Measurements from ENCODE around the gene KATNBL1.
A peak's percentile ranks its signal among the peaks of the same experiment; 100 is the strongest.

Gene KATNBL1

GRCh38 chr15:34243226-34243625 is 33.3 kb upstream of the KATNBL1 start:
- no peak for TF ChIP-seq CTCF (IDR thresholded peaks at IDR 0.05; ENCODE audit: low read depth, low read length, missing control alignments)
- in situ Hi-C loops (cut with HindIII; ENCODE audit: low sequenced_read_pairs), result no loop called here
- no peak overlapping the region for H3K4me3 ChIP-seq (ENCODE audit: low read depth, low read length)
- DNase-seq (ENCODE audit: low read depth), result no peak

- in situ Hi-C loops (cut with HindIII; ENCODE audit: low sequenced_read_pairs), result no loop called here
- DNase-seq (ENCODE audit: low read depth), result no peak
- H3K4me3 ChIP-seq (ENCODE audit: low read depth, low read length), result no peak overlapping the region
- no peak for TF ChIP-seq CTCF (IDR thresholded peaks at IDR 0.05; ENCODE audit: low read depth, low read length, missing control alignments)
Measured at GRCh38 chr15:34242331-34242710, 32.4 kb upstream of the KATNBL1 start.

- in situ Hi-C loops (cut with HindIII; ENCODE audit: low sequenced_read_pairs), result no loop called here
- TF ChIP-seq CTCF (IDR thresholded peaks at IDR 0.05; ENCODE audit: low read depth, low read length, missing control alignments), result peak; percentile 76
Measured at GRCh38 chr15:34241376-34242330, 31.8 kb upstream of the KATNBL1 start.

GRCh38 chr15:34240537-34240936 is 30.6 kb upstream of the KATNBL1 start:
- in situ Hi-C loops (cut with HindIII; ENCODE audit: low sequenced_read_pairs), result no loop called here
- DNase-seq (ENCODE audit: low read depth), result no peak
- TF ChIP-seq CTCF (IDR thresholded peaks at IDR 0.05; ENCODE audit: low read depth, low read length, missing control alignments), result no peak
- no peak overlapping the region for H3K4me3 ChIP-seq (ENCODE audit: low read depth, low read length)

More at GRCh38 chr15:34241376-34242330, 31.8 kb upstream of the KATNBL1 start:
- peak; percentile 29 for DNase-seq (ENCODE audit: low read depth)
- H3K4me3 ChIP-seq (ENCODE audit: low read depth, low read length), result no peak overlapping the region

- H3K4me3 ChIP-seq (ENCODE audit: low read depth, low read length), result no peak overlapping the region
- peak; percentile 52 for DNase-seq (ENCODE audit: low read depth)
- in situ Hi-C loops (cut with HindIII; ENCODE audit: low sequenced_read_pairs), result no loop called here
- no peak for TF ChIP-seq CTCF (IDR thresholded peaks at IDR 0.05; ENCODE audit: low read depth, low read length, missing control alignments)
Measured at GRCh38 chr15:34239151-34239808, 29.4 kb upstream of the KATNBL1 start.

GRCh38 chr15:34233614-34234013 is 23.7 kb upstream of the KATNBL1 start:
- no peak for TF ChIP-seq CTCF (IDR thresholded peaks at IDR 0.05; ENCODE audit: low read depth, low read length, missing control alignments)

More at GRCh38 chr15:34233614-34234013, 23.7 kb upstream of the KATNBL1 start:
- no peak for DNase-seq (ENCODE audit: low read depth)
- H3K4me3 ChIP-seq (ENCODE audit: low read depth, low read length), result no peak overlapping the region
- in situ Hi-C loops (cut with HindIII; ENCODE audit: low sequenced_read_pairs), result no loop called here

Data from astrocyte of the cerebellum (primary cell).